ENCODE data around the gene FYCO1. TPM values are rescaled to one million over a fixed set of nuclear protein-coding genes. Genes with fewer than 3 reads are reported as not detected.

The FYCO1 gene
- total and polyA plus RNA-seq, 9 of the 15 experiments (the other 6 are each of a cell fraction or from before 2014, with no cell fraction given) = 2.1 to 13.8 (median 7.4) TPM

DNA sequence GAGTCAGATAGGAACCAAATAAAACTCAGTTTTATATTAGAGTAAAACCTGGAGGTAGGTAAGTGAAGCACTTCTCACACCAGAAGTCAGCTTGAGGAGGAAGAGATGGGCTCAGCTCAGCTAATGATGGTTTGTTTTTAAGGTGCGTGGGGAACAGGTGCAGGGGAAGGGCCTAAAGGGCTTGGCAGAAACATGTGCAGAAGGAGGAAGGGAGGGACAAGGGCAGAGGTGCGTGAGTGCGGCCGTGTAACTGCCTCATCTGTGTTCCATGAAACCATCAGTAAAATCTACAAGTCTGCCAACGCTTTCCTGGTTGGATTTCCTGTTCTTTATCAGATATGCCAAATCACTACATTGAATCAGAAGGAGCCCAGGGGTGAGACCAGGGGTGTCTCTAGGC lies 19.9 kb downstream of the FYCO1 start:
- in situ Hi-C loops (cut with MboI) (no loop called here), intact Hi-C loops (cut with micrococcal nuclease) (no loop called here)
- H3K9me1 ChIP-seq (ENCODE audit: control insufficient read depth, insufficient read depth, low read length) = no peaks in the 10 kb centered on the region
- no peaks in the 10 kb centered on the region for H3K79me2 ChIP-seq (ENCODE audit: control insufficient read depth, insufficient read depth, low read length)
- no peaks in the 10 kb centered on the region for H3K27me3 ChIP-seq (ENCODE audit: control insufficient read depth in 2 of 2, insufficient read depth in 2 of 2, low read length in 2 of 2)
- peaks cover 91% of the 10 kb centered on the region for H3K36me3 ChIP-seq (ENCODE audit: control insufficient read depth, insufficient read depth, low read length)
- FAIRE-seq (no peak), DNase-seq (ENCODE audit: extremely low read depth in 1 of 4, low spot score in 3 of 4) (no peak), ATAC-seq (no peak)
- TF ChIP-seq HMGXB4 (CRISPR knock-in tag; IDR thresholded peaks at IDR 0.05) = no peak
- TF ChIP-seq PTBP1 (IDR thresholded peaks at IDR 0.05; ENCODE audit: low read depth, low read length) = no peak
- TF ChIP-seq, protein P1, sequence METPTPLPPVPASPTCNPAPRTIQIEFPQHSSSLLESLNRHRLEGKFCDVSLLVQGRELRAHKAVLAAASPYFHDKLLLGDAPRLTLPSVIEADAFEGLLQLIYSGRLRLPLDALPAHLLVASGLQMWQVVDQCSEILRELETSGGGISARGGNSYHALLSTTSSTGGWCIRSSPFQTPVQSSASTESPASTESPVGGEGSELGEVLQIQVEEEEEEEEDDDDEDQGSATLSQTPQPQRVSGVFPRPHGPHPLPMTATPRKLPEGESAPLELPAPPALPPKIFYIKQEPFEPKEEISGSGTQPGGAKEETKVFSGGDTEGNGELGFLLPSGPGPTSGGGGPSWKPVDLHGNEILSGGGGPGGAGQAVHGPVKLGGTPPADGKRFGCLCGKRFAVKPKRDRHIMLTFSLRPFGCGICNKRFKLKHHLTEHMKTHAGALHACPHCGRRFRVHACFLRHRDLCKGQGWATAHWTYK (CRISPR knock-in tag; IDR thresholded peaks at IDR 0.05) = no peak
- TF ChIP-seq SRF (CRISPR knock-in tag; IDR thresholded peaks at IDR 0.05) = no peak
- TF ChIP-seq OTX1 (CRISPR knock-in tag; IDR thresholded peaks at IDR 0.05) = no peak
- no peak for TF ChIP-seq SIN3A (IDR thresholded peaks at IDR 0.05; ENCODE audit: borderline replicate concordance in 2 of 2, control insufficient read depth in 1 of 2, low read depth in 2 of 2, low read length in 2 of 2)
- no peak for TF ChIP-seq HDGF (IDR thresholded peaks at IDR 0.05)
- no peak for TF ChIP-seq ZNF217 (CRISPR knock-in tag; IDR thresholded peaks at IDR 0.05)
- WGBS (ENCODE audit: insufficient coverage, low coverage, missing lambda C conversion rate) = 83% methylated on average over 5 of the region's 5 CpGs
- POLR2A ChIA-PET = interaction anchor here (0.8 to 1.2 kb wide), 4 partner anchors 9 to 43 kb away, joined by 3 to 7 read pairs (median 3); no protein-coding TSS in a partner anchor
- H2AFZ ChIP-seq (ENCODE audit: low read depth, low read length) = no peak overlapping the region
- H4K20me1 ChIP-seq (replicated peaks; ENCODE audit: control insufficient read depth, insufficient read depth, low read length) = no peaks in the 10 kb centered on the region
- no peak overlapping the region for H3K4me3 ChIP-seq
- no peak overlapping the region for H3K27ac ChIP-seq (ENCODE audit: extremely low read depth, low read depth, low read length)
- BruUV-seq (replicated peaks) = no TSS peak
- H3K9me3 ChIP-seq (replicated peaks; ENCODE audit: control insufficient read depth, insufficient read depth, low read depth, low read length) = no peaks in the 10 kb centered on the region
- no peak overlapping the region for H3K9ac ChIP-seq (ENCODE audit: insufficient read depth in 1 of 2, low read depth in 2 of 2, low read length in 2 of 2)
- CTCF ChIA-PET (ENCODE audit: low intra/inter-chr PET ratio) = no interaction called here
- no peaks in the 10 kb centered on the region; a peak in 1 of 5 replicates for H3K4me1 ChIP-seq (replicated peaks in 1 of 2; ENCODE audit: control insufficient read depth in 2 of 2, insufficient read depth in 2 of 2, low read length in 2 of 2)
- no peak overlapping the region for H3K4me2 ChIP-seq (ENCODE audit: insufficient read depth, low read length)

All from K562 (cell line).